DND-41 (cell line): ENCODE measurements around the gene PINK1.

Experiments used
- CTCF ChIP-seq: IDR thresholded peaks from 2 replicates; pipeline ENCODE4 v1.5.1; 2012; ENCODE audit warnings: borderline replicate concordance, low read length, moderate library complexity, mild to moderate bottlenecking; ENCODE audit not compliant: poor library complexity, severe bottlenecking; ENCODE audit errors: extremely low read depth
- EZH2 ChIP-seq: IDR thresholded peaks from 3 replicates; pipeline ENCODE4 v1.6.1; 2012; ENCODE audit warnings: borderline replicate concordance, low read depth, mild to moderate bottlenecking, moderate library complexity, low read length, inconsistent platforms; ENCODE audit not compliant: severe bottlenecking

- no peak for TF ChIP-seq CTCF
- no peak for TF ChIP-seq EZH2
These were observed 872 bp upstream of the PINK1 start for GRCh38 chr1:20632386-20632785.
